Coronary artery (tissue), 2 donors: ENCODE results near the gene NEDD1.
A peak's percentile ranks its signal among the peaks of the same experiment; 100 is the strongest.

Experiments used
- DNase-seq: peaks from one replicate; pipeline ENCODE4 v3.0.0-alpha.2; 2017; ENCODE audit warnings: low spot score
- H3K27ac ChIP-seq, 2 donors: fragments of 200-600 bp; sonication (generic); one replicate each; pipeline ENCODE4 v1.5.1; 2016 to 2019
- H3K4me3 ChIP-seq: fragments of 200-600 bp; sonication (generic); 2 replicates; pipeline ENCODE4 v1.5.1; 2016; ENCODE audit warnings: mild to moderate bottlenecking, moderate library complexity
- TF ChIP-seq, protein P1 (sequence below): fragments of 200-600 bp; sonication (generic); IDR thresholded peaks from one replicate; pipeline ENCODE4 v1.5.1; 2019; ENCODE audit warnings: antibody characterized with exemption

The NEDD1 gene, protein sequence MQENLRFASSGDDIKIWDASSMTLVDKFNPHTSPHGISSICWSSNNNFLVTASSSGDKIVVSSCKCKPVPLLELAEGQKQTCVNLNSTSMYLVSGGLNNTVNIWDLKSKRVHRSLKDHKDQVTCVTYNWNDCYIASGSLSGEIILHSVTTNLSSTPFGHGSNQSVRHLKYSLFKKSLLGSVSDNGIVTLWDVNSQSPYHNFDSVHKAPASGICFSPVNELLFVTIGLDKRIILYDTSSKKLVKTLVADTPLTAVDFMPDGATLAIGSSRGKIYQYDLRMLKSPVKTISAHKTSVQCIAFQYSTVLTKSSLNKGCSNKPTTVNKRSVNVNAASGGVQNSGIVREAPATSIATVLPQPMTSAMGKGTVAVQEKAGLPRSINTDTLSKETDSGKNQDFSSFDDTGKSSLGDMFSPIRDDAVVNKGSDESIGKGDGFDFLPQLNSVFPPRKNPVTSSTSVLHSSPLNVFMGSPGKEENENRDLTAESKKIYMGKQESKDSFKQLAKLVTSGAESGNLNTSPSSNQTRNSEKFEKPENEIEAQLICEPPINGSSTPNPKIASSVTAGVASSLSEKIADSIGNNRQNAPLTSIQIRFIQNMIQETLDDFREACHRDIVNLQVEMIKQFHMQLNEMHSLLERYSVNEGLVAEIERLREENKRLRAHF

DNA sequence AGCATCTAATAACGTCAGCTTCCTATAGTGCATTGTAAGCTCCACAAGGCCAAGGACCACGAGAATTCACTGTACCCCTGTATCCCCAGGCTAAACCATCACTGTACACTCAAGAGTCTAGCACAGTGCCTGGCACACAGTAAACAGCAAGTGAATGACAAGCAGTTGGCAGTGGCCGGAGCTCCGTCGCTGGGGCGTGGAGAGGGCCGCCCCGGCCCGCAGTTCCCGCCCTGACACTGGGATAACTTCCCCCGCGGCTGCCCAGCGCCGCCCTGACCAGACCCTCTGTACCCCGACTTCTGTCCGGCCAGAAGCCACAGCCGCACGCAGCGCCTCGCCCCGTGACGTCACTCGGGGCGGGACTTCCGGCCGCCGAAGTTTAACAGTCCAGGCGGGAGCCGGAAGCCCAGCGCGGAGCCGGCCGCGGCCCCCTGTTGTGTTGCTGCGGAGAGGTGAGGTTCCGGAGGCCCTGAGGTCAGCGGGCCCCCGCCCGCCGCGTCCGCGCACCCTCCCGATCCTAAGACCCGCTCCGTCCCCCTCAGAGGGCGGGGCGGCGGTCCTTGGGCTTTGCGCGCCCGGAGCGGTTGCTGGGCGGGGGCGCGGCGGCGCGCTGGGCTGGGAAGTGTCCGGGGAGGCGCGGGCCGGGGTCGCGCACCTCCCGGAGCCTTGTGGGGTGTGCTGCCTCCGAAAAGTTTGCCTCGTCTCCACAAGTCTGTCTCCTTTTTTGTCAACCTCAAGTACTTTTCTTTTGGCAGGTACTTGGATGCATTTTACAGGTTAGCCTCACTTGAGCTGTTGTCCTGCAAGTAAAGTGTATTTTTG is at the start of gene NEDD1:
TSS of gene NEDD1 (plus strand) at position 409 of the 822 bp plus-strand sequence. CDS start 2,503 bp downstream, outside the sequence.
- H3K27ac ChIP-seq, result peak within 1 kb of the TSS; percentile 88 to 94
- DNase-seq, result peak; percentile 84
- TF ChIP-seq, protein P1, sequence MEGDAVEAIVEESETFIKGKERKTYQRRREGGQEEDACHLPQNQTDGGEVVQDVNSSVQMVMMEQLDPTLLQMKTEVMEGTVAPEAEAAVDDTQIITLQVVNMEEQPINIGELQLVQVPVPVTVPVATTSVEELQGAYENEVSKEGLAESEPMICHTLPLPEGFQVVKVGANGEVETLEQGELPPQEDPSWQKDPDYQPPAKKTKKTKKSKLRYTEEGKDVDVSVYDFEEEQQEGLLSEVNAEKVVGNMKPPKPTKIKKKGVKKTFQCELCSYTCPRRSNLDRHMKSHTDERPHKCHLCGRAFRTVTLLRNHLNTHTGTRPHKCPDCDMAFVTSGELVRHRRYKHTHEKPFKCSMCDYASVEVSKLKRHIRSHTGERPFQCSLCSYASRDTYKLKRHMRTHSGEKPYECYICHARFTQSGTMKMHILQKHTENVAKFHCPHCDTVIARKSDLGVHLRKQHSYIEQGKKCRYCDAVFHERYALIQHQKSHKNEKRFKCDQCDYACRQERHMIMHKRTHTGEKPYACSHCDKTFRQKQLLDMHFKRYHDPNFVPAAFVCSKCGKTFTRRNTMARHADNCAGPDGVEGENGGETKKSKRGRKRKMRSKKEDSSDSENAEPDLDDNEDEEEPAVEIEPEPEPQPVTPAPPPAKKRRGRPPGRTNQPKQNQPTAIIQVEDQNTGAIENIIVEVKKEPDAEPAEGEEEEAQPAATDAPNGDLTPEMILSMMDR, result no peak
- peak within 1 kb of the TSS; percentile 96 for H3K4me3 ChIP-seq

DNA sequence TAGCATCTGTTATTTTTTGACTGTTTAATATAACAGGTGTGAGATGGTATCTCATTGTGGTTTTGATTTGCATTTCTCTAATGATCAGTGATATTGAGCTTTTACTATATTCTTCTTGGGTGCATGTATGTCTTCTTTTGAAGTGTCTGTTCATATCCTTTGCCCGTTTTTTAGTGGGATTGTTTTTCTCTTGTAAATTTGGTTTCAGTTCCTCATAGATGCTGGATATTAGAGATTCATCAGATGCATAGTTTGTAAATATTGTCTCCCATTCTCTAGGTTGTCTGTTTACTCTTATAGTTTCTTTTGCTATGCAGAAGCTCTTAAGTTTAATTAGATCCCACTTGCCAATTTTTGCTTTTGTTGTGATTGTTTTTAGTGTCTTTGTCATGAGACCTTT is 48.9 kb upstream of the NEDD1 start:
- no peak for DNase-seq
- Histone ChIP-seq H3K27ac (no peak overlapping the region), H3K4me3 (no peak overlapping the region)
- TF ChIP-seq, protein P1, result no peak

DNA sequence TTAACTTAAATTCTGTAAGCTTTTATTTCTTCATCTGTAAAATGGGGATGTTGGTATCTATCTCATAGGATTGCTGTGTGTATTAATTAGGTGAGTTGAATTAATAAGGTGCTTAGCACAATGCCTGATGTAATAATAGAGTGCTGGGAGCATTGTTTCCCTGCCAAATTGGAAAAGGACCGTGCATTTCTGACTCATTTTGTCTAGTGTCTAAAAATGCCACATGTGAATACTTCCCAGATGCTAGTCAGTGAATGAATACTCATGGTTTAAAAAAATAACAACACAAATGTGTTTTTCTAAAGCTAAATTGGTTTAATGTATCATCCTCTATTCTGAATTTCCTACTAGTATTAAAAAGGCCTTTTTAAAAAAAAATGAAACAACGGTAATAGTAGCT is 45.4 kb upstream of the NEDD1 start:
- Histone ChIP-seq H3K27ac (no peak overlapping the region), H3K4me3 (no peak overlapping the region)
- no peak for DNase-seq
- TF ChIP-seq, protein P1, result no peak

DNA sequence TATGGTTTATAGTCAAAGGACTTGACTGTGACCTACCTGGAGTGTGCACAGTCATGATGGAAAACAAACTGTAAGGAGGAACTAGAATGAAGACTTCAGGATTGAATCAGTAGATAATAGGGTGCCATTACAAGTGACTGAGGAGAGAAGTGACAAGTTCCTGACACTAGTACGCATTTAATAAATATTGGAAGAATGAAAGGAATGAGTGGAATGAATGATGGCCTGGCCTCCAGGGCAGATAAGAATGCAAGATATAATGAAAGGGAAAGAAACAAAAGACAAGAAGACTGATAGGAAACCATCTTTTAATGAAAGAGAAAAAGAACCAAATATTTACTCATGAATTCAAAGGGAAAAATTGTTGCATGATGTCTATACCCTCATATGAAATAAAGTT is 44.7 kb upstream of the NEDD1 start:
- no peak overlapping the region for H3K4me3 ChIP-seq
- H3K27ac ChIP-seq, result no peak overlapping the region
- DNase-seq, result no peak
- TF ChIP-seq, protein P1, result no peak

DNA sequence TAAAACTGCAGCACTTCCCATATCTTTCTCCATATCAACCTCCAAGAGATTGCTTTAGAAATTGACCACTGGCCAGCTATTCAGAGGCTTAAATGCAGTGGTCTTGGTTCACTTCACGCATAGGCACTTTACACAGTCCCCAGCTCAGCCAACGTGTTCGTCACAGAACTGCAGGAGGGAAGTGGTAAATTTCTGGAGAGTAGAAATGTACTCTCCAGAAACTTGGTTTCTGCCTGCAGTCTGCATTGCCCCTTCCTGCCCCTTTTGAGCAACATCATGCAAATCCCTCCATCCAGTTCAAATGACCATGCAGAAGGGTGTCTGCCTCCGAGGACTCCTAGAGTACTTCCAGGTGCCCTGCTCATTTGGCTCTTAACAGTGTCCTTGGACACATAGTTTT is 42.7 kb upstream of the NEDD1 start:
- Histone ChIP-seq H3K27ac (no peak overlapping the region), H3K4me3 (no peak overlapping the region)
- TF ChIP-seq, protein P1, result no peak
- DNase-seq, result no peak

DNA sequence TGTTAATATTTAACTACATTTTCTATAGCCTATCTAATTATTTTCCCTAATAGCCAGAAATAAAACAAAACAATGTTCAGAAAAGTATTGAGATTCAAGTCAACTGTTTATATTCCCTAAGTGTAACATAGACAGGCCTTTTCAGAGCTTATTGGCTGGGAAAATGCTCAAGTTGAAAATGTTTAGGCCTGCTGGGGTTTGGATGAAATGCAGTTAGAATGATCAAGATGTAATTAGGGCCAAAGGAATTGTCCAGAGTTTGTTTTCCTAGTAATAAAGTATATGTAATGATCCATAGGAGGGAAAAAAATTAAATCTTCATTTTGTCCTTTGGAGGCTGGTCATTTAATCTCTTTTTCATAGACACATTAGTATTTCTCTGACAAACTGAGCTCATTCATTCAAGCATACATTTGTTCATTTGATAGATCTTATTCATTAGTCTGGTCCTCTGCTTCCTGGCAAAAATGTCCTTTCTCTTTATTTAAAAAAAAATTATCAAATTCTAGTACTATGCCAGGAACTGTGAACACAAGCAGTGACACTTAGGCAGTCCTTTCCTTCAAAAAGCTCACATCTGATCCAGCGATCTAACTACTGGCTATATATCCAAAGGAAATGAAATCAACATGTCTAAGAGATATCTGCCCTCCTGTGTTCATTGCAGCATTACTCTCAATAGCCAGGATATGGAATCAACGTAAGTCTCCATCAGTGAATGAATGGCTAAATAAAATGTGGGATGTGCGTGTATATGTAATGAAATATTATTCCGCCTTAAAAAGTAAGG is 40.1 kb upstream of the NEDD1 start:
- no peak for DNase-seq
- TF ChIP-seq, protein P1, result no peak
- Histone ChIP-seq H3K4me3 (no peak overlapping the region), H3K27ac (no peak overlapping the region)
